Nephron (organoid): ENCODE results near the gene ZBTB43.

Experiments
- H3K27ac Mint-ChIP-seq, 3 experiments: 2 replicates each; pipeline ENCODE4 v1.8.0; 2020; ENCODE audit warnings: mixed read lengths in 3 of 3, mild to moderate bottlenecking in 2 of 3, moderate library complexity in 1 of 3
- H3K27me3 Mint-ChIP-seq: 2 replicates; pipeline ENCODE4 v1.8.0; 2021; ENCODE audit warnings: low read depth, mild to moderate bottlenecking, moderate library complexity, mixed read lengths
- H3K36me3 Mint-ChIP-seq: 2 replicates; pipeline ENCODE4 v1.8.0; 2020; ENCODE audit warnings: low read depth, mixed read lengths
- H3K4me1 Mint-ChIP-seq: 2 replicates; pipeline ENCODE4 v1.8.0; 2020; ENCODE audit warnings: mixed read lengths
- H3K4me3 Mint-ChIP-seq, 3 experiments: 2 replicates each; pipeline ENCODE4 v1.8.0; 2020; ENCODE audit warnings: mild to moderate bottlenecking in 3 of 3, mixed read lengths in 3 of 3, moderate library complexity in 2 of 3
- H3K9me3 Mint-ChIP-seq: 2 replicates; pipeline ENCODE4 v1.8.0; 2020; ENCODE audit warnings: mixed read lengths
- CTCF ChIP-seq, 3 experiments: fragments of 200-600 bp; sonication (generic); IDR thresholded peaks; one replicate each; pipeline ENCODE4 v1.5.0; 2021; ENCODE audit warnings: antibody characterized with exemption in 3 of 3; ENCODE audit not compliant: unreplicated experiment in 3 of 3

Gene ZBTB43

GRCh38 chr9:126859111-126859510 lies 54.3 kb downstream of the ZBTB43 start:
- Mint-ChIP-seq H3K27me3 (peaks cover 11% of the 10 kb centered on the region), H3K4me1 (peaks cover 44% of the 10 kb centered on the region), H3K9me3 (no peaks in the 10 kb centered on the region), H3K4me3 (peak overlapping the region; percentile 79 to 85 (median 84)), H3K36me3 (no peaks in the 10 kb centered on the region), H3K27ac (peak overlapping the region; percentile 68 to 80 (median 73))
- no peak for TF ChIP-seq CTCF (IDR thresholded peaks at IDR 0.05; ENCODE audit: unreplicated experiment in 3 of 3)

GRCh38 chr9:126860077-126860756 lies 55.4 kb downstream of the ZBTB43 start, which contains the start of gene ZBTB34:
Gene ZBTB34 (plus strand): TSS chr9:126860639. CDS start chr9:126879400, 18,761 bp downstream.
- peaks cover 44% of the 10 kb centered on the region for H3K4me1 Mint-ChIP-seq

GRCh38 chr9:126860757-126861466 lies 56.1 kb downstream of the ZBTB43 start:
- H3K36me3 Mint-ChIP-seq, result peaks cover 10% of the 10 kb centered on the region
- H3K4me3 Mint-ChIP-seq, result peak overlapping the region; percentile 90 to 94 (median 93)
- peaks cover 43% of the 10 kb centered on the region for H3K4me1 Mint-ChIP-seq
- peak overlapping the region; percentile 87 to 96 (median 94) for H3K27ac Mint-ChIP-seq
- TF ChIP-seq CTCF (IDR thresholded peaks at IDR 0.05; ENCODE audit: unreplicated experiment in 3 of 3), result no peak
- H3K9me3 Mint-ChIP-seq, result no peaks in the 10 kb centered on the region
- peaks cover 11% of the 10 kb centered on the region for H3K27me3 Mint-ChIP-seq

More at GRCh38 chr9:126860077-126860756, 55.4 kb downstream of the ZBTB43 start, which contains the start of gene ZBTB34:
- Mint-ChIP-seq H3K36me3 (peaks cover 5% of the 10 kb centered on the region), H3K27me3 (peaks cover 11% of the 10 kb centered on the region), H3K9me3 (no peaks in the 10 kb centered on the region), H3K4me3 (peak within 1 kb of the TSS; percentile 90 to 94 (median 93)), H3K27ac (peak within 1 kb of the TSS; percentile 87 to 96 (median 94))
- peak; percentile 100 for TF ChIP-seq CTCF (IDR thresholded peaks at IDR 0.05; ENCODE audit: unreplicated experiment in 3 of 3)

GRCh38 chr9:126861707-126862103 lies 56.9 kb downstream of the ZBTB43 start:
- peaks cover 8% of the 10 kb centered on the region for H3K27me3 Mint-ChIP-seq
- no peak for TF ChIP-seq CTCF (IDR thresholded peaks at IDR 0.05; ENCODE audit: unreplicated experiment in 3 of 3)
- H3K9me3 Mint-ChIP-seq, result no peaks in the 10 kb centered on the region
- peak overlapping the region; percentile 90 to 94 (median 93) for H3K4me3 Mint-ChIP-seq
- peak overlapping the region; percentile 87 to 96 (median 94) for H3K27ac Mint-ChIP-seq
- H3K36me3 Mint-ChIP-seq, result peaks cover 18% of the 10 kb centered on the region
- peaks cover 47% of the 10 kb centered on the region for H3K4me1 Mint-ChIP-seq

- no peaks in the 10 kb centered on the region for H3K9me3 Mint-ChIP-seq
These were observed 57.4 kb downstream of the ZBTB43 start for GRCh38 chr9:126862104-126862761.

More at GRCh38 chr9:126862104-126862761, 57.4 kb downstream of the ZBTB43 start:
- Mint-ChIP-seq H3K4me3 (peak overlapping the region; percentile 90 to 94 (median 93)), H3K4me1 (peaks cover 50% of the 10 kb centered on the region), H3K27ac (peak overlapping the region; percentile 87 to 96 (median 94)), H3K27me3 (peaks cover 5% of the 10 kb centered on the region), H3K36me3 (peaks cover 23% of the 10 kb centered on the region)
- TF ChIP-seq CTCF (IDR thresholded peaks at IDR 0.05; ENCODE audit: unreplicated experiment in 3 of 3), result no peak
